NT2/D1 (cell line): Measurements from ENCODE around the gene TMEM8B.

ENCODE experiments used
- YY1 ChIP-seq: IDR thresholded peaks from 2 replicates; pipeline ENCODE4 v1.6.1; 2011; ENCODE audit not compliant: insufficient read length, insufficient read depth
- ZNF274 ChIP-seq: IDR thresholded peaks from 2 replicates; pipeline ENCODE4 v1.6.1; 2011; ENCODE audit warnings: mild to moderate bottlenecking, low read depth, low read length

DNA sequence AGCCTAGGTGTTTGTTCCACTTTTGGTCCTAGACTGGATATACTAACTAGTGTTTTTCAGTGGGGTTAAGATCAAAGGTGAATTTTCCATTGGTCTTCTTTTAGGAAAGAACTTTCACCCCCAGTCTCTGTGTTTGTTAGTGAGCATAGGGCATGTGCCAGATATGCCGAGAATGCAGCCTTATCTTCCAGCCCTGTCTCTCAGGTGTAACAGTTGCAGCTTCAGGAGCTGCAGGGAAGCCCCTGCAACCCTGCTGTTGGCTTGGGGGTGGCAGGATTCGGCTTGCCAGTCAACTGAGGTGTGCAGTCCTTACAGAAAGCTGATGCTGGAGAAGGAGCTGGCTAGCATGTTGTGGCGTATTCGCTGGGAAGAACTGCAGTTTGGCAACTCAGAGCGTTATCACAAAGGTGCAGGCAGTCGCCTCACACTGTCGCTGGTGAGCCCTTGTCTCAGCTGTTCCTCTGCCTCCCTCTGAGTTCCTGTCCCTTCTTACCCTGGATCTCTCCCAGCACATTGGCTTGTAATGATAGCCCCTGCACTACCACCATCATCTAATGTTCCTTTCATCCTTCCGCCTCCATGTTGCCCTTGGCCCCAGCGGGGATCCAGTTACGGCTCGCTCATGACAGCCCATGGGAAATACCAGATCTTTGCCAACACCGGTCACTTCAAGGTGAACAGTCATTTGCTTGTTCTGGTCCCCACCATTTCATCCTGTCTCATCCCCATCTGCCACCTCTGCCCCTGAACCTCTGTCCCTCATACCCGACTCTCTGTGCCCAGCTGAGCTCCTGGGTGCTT is 27.5 kb upstream of the TMEM8B start:
- TF ChIP-seq ZNF274, result no peak
- TF ChIP-seq YY1, result no peak
